GM19239 (cell line): Measurements from ENCODE around the gene GDF3.
"Not testable (repeated sequence)": the region's sequence is repeated elsewhere in the genome, so short reads cannot be mapped to it uniquely, and the experiment has no call there.

ENCODE experiments used
- DNase-seq: peaks from one replicate; pipeline ENCODE4 v3.0.0; 2011; ENCODE audit warnings: low spot score; ENCODE audit not compliant: insufficient read length
- FAIRE-seq: peaks from 2 replicates; lab custom pipeline; 2011; peaks lifted over from hg19 to GRCh38; lab: Jason Lieb, UNC

GDF3 gene

DNA sequence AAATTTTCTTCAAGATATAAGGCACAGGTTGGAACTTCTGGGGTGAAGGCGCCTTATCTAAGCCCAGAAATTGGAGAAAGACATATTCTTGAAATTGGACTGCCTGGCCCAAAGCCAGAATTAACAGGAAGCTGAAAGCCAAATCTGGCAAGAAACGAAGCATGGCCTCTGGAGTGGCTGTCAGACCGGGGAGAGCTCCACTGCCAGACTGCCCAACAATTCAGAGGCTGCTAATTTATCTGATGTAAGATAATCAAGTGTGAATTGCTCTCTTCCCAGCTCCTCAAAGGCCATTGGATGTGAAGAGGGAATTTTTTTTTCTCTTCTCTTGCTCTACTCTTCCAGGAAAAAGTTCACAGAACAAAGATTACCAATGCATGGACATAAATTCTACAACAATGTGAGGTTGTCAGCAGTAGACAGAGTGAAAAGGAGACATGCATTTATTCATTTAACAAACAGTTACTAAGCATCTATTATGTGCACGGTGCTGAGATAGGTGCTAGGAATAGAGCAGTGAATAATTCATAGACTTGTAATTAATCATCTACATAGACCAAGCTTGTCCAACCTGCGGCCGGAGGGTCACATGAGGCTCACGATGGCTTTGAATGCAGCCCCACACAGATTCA lies at the start of gene GDF3:
Gene GDF3, minus strand, starts transcription at position 210 of the 632 bp plus-strand sequence. Its CDS starts 47 bp downstream, at position 163.
- FAIRE-seq (no peak), DNase-seq (no peak)

DNA sequence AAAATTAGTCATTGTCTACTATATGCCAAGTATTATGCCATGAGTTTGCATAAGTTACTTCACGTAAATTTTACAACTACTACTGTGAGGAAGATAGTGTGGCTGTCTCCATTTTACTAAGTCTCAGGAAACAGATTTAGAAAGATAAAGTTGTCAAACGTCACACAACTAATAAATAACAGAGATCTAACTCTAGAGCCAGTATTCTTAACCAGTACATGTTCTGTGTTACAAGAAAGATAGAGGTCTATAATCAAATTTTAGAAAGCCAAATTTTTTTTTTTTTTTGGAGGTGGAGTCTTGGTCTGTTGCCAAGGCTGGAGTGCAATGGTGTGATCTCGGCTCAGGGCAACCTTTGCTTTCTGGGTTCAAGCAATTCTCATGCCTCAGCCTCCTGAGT lies 37.4 kb upstream of the GDF3 start:
- no peak for DNase-seq
- no peak for FAIRE-seq

DNA sequence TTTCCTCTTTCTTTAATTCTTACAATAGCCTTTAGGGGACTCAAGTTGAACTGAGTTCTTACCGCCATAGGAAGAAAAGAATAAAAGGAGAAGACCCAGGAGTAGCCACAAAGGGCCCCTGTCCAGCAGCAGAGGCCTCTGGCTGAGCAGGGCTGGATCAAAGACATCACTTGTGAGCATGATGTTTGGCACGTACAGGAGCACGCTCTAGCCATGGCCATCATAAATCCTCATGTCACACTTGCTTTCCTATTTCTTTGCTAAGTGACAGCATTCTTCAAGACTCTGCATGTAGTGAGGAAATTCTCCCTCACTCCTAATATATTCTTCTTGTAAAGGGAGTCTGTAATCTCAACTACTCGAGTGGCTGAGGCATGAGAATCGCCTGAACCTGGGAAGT lies 35.9 kb upstream of the GDF3 start:
- DNase-seq: no peak
- FAIRE-seq: no peak

DNA sequence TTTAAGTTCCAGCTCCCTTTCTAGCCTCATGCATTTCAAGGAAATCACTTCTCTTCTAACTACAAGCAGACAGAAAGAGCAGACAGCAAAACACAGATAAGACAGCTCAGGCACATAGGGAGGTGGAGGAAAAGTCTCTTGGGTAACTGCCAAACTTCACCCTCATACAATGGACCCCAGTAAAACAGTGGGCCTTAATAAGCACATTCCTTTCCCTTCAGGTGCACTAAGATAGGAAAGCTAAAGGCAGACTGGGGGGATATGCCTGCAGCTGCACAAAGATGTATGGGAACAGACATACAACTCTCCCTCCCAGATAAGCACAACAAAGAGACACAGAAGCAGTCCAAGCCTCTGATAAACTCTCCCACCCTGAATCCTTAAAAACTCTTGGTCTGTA lies 35.4 kb upstream of the GDF3 start:
- not testable (repeated sequence) for FAIRE-seq, DNase-seq

DNA sequence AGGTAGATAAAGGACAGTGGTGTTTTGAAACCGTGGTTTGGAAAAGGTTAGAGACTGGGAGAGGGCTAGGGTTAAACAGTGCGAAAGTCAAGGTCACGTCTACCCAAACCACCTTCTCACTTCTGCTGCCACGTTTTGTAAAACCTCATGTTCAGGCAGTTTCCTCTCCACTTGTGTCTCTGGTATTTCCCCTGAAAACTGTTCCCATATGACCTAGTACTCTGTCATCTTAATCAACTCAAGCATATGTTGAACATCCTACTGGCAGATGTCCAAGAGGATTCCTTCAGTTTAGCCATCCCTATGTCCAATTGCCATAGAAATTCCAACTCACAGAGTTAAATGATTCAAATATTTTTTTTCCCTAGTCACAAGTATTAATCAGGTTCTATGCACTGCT lies 34.2 kb upstream of the GDF3 start:
- DNase-seq (no peak), FAIRE-seq (no peak)

DNA sequence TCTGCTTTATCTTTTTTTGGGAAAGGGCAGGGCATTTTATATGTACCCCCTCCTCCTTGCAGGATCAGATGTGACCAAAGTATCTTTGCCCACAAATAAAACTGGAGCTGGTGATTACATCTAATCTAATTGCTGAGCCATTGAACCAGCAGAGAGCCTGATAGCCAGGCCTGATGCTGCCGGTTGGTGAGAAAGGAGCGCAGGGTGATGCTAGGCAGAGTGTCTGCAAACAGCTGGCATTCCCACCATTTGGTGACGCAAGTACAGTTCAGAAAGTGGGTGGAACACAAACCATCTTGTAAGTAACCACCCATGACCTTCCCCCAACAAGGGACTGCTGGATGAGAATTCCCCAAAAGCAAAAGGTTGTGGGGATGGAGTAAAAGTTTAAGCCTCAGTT lies 28.4 kb upstream of the GDF3 start:
- FAIRE-seq (no peak), DNase-seq (no peak)

DNA sequence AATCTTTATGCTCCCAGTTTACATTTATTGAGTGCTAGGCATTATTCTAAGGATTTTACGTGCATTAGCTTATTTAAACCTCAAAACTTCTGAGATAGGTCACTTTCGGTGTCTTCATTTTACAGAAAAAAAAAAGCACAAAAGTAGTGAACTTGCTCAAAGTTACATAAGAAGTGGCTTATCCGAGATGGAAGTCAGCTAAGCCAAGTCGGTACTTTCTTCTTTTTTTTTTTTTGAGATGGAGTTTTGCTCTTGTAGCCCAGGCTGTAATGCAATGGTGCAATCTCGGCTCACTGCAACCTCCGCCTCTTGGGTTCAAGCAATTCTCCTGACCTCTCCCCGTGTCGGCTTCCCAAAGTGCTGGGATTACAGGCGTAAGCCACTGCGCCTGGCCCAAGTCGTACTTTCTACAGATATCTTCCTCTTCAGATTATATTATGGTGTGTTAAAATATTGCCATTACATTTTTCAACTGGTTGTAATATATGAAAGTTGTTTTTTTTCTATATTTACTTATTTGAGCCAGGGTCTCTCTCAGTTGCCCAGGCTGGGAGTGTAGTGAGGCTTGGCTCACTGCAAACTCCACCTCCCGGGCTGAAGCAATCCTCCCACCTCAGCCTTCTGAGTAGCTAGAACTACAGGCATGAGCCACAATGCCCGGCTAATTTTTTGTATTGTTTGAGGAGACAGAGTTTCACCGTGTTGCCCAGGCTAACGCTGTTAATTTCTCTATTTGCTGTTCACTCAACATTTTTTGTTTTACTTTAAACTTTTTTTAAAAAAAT lies 24.6 kb upstream of the GDF3 start:
- FAIRE-seq (no peak), DNase-seq (no peak)

DNA sequence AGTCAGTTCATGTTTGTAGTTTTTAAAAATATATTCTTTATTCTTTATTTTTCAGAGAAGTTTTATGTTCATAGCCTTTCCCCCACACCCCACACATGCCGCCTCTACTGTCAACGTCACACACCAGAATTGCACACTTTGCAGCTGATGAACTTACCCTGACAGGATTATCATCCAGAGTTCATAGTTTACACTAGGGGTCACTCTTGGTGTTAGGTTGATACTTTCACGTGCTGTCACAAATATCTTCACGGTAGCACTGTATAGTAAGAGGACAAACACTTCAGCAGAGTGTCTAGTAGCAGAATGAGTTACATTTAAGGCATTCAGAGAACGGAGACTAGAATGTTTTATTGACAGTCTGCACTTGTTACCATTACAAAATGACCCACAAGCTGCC lies 20.8 kb upstream of the GDF3 start:
- no peak for DNase-seq
- no peak for FAIRE-seq

DNA sequence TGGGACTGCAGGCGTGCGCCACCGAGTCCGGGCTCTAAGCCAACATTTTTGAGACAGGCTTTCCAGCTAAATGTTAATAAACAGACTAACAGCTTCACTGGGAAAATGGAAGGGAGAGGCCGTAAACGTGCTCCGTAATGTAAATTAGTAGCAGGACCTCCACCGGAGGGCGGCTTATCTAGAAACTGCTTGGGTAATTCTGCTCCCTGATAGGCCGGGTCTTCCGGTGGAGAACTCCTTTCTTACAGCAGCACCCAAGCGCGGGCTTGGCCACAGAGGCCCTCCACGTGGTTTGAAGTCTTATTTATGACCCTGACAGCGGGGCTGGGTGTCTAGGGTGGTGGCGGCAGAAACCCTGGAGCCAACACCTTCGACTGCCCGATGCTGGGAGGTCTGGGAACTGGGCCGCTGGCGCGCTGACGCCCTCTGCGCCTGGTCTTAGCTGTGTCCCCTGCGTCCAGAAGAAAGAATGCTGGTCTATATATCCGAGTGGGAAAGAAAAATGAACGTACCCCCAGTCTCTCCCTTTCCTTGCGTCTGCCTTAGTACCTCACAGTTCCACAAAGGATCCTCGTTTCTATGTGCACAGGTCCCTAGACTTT lies 17.4 kb upstream of the GDF3 start:
- FAIRE-seq (no peak), DNase-seq (no peak)

DNA sequence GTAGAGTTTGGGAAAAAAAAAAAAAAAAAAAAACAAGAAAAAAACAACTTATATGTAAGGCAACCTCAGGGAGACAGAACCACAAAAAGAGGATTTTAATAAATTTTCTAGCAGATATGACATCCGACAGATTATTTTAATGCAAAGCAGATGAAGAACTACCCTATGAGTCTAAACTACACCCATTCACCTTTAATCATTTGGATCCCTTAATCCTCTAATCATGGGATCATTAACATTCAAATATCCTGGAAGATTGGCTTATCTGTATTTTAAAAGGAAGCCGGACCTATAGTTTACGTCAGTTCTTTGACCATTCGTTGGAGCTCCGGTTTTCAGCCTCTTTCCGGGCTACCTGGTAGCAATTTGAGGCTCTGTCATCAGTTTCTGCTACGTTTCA lies 15.6 kb upstream of the GDF3 start, which contains the start of gene DPPA3:
Gene DPPA3, plus strand, starts transcription at position 301 of the 400 bp plus-strand sequence. CDS start 138 bp downstream, outside the sequence.
- no peak for DNase-seq
- no peak for FAIRE-seq

DNA sequence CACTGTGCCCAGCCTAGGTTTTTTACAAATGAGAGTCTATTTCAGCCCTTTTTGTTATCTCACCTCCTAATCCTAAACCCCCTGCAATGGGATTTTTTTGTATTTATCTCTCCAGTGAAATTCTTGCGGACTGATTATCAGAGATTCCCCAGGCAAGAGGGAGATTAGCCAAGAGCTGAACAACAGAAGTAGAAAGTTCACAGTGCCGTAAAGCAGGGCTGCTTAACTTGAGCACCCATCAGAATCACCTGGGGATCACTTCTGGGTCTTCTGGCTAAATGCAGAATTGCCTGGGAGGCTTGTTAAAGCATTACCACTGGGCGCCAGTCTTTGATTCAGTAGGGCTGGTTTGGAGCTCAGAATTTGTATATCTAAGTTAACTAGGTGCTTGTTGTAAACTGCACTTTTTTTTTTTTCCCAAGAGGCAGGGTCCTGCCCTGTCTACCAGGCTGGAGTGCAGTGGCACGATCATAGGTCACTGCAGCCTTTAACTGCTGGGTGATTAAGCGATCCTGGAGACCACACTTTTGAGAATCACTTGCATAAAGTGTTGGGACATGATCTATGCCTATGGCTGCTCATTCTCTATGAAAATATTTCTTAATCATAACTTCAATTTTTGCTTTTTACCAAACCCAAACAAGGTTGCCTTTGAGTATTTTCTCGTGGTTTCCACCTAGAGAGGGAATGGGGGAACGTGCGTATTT lies 14.5 kb upstream of the GDF3 start:
- DNase-seq (no peak), FAIRE-seq (no peak)

DNA sequence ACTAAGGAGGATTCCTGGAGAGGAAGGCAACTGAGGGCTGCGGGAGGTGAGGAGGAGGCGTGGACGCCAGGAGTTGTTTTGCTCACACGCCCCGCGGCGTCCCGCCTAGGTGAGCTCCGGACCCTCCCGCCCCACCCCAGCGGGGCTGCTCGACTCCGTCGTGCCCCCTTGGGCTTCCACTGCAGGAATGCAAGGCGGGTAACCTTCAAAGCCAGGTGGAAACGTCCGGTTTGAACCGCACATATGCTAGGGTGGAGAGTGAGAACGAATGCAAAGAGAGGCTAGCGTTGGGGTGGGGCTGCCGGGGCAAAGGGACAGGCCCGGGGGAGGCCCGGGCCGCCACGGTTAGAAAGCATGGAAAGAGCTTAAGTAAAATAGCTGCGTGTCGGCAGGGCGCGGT lies 10.3 kb upstream of the GDF3 start:
- no peak for FAIRE-seq

DNA sequence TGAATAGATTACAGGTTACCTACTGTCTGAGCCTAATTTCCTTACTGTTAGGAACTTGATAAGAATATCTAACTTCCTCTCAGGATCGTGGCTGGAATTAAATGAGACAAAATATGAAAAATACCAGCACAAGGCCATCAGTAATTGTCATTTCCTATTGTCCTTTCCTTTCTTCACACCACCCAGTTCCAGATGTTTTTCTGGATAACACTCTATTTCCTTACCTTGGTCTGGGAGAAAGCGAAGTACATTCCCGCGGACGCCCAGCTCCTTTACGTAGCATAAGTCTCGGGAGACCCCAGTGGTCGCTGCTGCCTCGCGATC lies 376 bp downstream of the GDF3 start:
- FAIRE-seq (no peak), DNase-seq (no peak)

More for the DNA sequence above, 10.3 kb upstream of the GDF3 start:
- DNase-seq: no peak

DNA sequence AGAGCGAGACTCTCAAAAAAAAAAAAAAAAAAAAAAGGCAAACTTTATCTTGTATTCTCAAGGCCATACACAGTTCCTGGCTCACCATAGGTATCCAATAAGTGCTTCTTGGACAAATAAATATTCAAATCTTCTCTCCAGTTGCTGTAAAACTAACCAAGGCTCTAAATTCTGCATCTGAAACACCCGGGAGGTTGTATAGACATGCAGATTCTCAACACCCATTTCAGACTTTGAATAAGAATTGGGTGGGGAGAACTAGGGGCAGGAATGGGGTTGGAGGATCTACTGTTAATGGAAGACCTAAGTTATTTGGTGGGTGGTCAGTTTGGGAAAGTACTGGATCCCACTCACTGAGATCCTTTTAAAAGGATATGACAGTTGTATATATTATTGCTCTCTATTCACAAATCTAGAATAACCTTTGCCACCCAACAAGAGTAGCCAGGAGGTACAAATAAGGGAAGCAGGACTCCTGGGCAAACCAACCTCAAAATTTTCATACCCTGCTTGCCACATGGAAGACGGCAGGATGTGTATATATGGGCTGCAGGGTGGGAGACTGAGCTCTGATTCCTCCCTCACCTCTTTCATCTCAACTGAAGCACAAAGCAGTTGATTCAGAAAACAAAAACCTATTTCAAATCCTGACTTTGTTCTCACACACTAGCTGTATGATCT lies 879 bp downstream of the GDF3 start:
- no peak for FAIRE-seq
- DNase-seq: no peak

DNA sequence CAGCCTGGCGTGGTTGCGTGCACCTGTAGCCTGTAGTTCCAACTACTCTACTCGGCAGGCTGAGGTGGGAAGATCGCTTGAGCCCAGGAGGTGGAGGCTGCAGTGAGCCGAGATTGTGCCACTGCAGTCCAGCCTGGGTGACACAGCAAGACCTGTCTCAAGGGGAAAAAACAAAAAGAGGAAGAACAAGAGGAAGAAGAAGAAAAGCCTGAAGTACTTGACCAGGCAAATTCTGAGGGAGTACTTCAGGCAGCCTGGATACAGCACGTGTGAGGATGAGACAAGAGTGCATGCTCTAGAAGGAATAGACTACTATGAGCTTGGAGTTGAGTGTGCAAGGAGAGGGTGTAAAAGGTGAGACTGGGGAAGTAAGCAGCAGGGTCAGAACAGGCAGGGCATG lies 1.8 kb downstream of the GDF3 start:
- no peak for DNase-seq
- no peak for FAIRE-seq

DNA sequence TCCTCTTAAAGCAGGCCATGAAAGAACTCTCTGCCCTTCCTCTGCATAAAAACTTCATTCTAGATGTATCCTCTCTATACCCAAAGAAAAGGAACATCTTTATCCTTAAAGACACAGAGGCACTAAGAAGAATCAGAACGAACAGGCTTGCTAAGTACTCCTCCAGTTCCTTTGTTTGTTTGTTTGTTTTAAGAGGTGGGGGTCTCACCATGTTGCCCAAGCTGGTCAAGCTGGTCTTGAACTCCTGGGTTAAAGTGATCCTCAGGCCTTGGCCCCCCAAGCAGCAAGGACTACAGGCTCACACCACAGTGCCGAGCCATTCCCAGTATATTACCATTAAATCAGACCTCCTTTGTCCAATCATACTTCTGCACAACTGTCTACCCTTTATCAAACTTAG lies 14.0 kb downstream of the GDF3 start:
- FAIRE-seq: no peak
- DNase-seq: no peak

DNA sequence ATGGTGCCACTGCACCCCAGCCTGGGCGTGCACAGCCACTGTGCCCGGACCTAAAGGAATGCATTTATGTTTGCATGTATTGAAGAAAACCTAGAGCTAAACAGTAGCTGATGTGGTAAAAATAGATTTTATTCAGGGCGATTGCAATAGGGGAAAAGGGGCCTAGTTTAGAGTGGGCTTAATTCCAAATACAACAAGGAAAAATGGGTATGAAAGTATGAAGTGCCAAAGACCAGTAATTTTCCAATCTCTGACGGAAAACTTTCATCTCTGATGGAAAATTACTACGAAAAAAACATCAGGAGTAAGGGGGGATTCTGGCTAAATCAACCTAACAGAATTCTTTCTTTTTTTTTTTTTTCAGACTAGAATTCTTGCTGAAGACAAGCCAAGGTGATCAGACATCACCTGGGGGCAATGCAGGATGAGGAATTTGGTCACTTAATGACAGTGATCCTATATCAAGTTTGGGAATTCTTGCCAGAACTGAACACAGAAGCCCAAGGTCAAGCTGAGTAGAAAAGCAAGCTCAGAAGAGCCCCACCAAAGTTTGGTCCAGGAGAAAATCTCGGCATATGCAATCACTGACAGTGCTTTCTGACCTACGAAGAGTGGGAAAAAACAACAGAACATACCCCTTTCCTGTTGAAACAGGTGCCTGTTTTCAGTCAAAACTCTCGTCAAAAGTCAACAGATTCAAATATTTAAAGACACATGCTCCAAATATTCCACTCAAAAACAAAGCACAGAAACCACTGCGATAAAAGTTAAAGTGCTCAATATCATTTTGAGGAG lies 16.1 kb downstream of the GDF3 start:
- no peak for DNase-seq
- no peak for FAIRE-seq

DNA sequence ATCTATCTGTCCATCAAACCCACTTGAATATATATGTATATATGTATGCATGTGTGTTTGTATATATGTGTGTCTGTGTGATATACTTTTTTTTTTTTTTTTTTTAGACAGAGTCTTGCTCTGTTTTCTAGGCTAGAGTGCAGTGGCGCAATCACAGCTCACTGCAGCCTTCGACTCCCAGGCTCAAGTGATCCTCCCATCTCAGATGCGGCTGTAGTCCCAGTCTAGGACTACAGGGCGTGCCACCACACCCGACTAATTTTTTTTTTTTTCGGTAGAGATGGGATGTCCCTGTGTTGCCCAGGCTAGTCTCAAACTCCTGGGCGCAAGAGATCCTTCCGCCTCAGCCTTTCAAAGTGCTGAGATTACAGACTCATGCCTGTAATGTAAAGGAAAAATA lies 16.8 kb downstream of the GDF3 start:
- DNase-seq (no peak), FAIRE-seq (no peak)

DNA sequence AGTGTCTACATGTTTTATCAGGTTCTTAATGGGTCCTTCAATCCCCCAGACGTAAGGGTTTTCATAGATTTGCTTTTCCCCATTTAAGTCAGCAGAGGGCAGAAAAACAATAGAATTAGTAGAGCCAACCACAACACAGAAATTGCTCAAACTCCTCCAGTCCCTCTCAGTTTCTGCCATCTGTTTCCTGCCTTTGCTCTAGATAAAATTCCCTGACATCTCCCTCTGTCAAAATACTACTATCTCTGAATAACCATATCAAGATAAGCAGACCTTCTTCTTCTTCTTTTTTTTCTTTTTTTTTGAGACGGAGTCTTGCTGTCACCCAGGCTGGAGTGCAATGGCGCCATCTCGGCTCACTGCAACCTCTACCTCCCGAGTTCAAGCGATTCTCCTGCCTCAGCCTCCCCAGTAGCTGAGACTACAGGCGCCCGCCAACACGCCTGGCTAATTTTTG lies 18.1 kb downstream of the GDF3 start:
- peak; percentile 26 for DNase-seq
- not testable (repeated sequence) for FAIRE-seq
